Activated naive CD8-positive, alpha-beta T cell treated with anti-CD3 and anti-CD28 coated beads, Interleukin-2, amount 50 U/mL, for 16 hours (primary cell): ENCODE results near the gene GOLGA6L25.
"Not testable (repeated sequence)": the region's sequence is repeated elsewhere in the genome, so short reads cannot be mapped to it uniquely, and the experiment has no call there.

Experiments used
- DNase-seq: peaks from one replicate; pipeline ENCODE4 v3.0.0-alpha.2; 2020; ENCODE audit warnings: low read depth, low spot score

GOLGA6L25 gene

GRCh38 chr15:28553268-28553667 is at the start of gene GOLGA6L25:
TSS of gene GOLGA6L25 (plus strand) at chr15:28553568. CDS start at chr15:28553629, 61 bp downstream.
- DNase-seq = not testable (repeated sequence)

- not testable (repeated sequence) for DNase-seq
Measured at GRCh38 chr15:28508217-28508889, 45.0 kb upstream of the GOLGA6L25 start.

- not testable (repeated sequence) for DNase-seq
Measured at GRCh38 chr15:28514128-28514527, 39.2 kb upstream of the GOLGA6L25 start.

GRCh38 chr15:28515208-28515607 is 38.2 kb upstream of the GOLGA6L25 start:
- not testable (repeated sequence) for DNase-seq

GRCh38 chr15:28532954-28533353 is 20.4 kb upstream of the GOLGA6L25 start, which contains the start of gene GOLGA8G:
TSS of gene GOLGA8G (minus strand) at chr15:28532971. CDS start at chr15:28532909, 62 bp downstream.
- DNase-seq = not testable (repeated sequence)

GRCh38 chr15:28573351-28573750 is 20.0 kb downstream of the GOLGA6L25 start:
- DNase-seq = not testable (repeated sequence)

GRCh38 chr15:28588977-28589606 is 35.7 kb downstream of the GOLGA6L25 start:
- not testable (repeated sequence) for DNase-seq

GRCh38 chr15:28589769-28590168 is 36.4 kb downstream of the GOLGA6L25 start:
- DNase-seq = not testable (repeated sequence)

- DNase-seq = not testable (repeated sequence)
Measured at GRCh38 chr15:28592395-28592794, 39.0 kb downstream of the GOLGA6L25 start.

GRCh38 chr15:28593424-28594129 is 40.2 kb downstream of the GOLGA6L25 start:
- not testable (repeated sequence) for DNase-seq

GRCh38 chr15:28597471-28597870 is 44.1 kb downstream of the GOLGA6L25 start:
- not testable (repeated sequence) for DNase-seq

- DNase-seq = not testable (repeated sequence)
Measured at GRCh38 chr15:28598209-28598608, 44.8 kb downstream of the GOLGA6L25 start.

- DNase-seq = not testable (repeated sequence)
Measured at GRCh38 chr15:28602152-28602551, 48.8 kb downstream of the GOLGA6L25 start.
